Omental fat pad (tissue), 4 donors: ENCODE data around the gene SLC2A8. TPM values are rescaled to one million over a fixed set of nuclear protein-coding genes. Genes with fewer than 3 reads are reported as not detected.

Experiments
- ATAC-seq: fragments of 150-250 bp; one replicate; pipeline ENCODE4 v1.9.1; 2016; ENCODE audit warnings: mild to moderate bottlenecking, moderate library complexity; ENCODE audit not compliant: low FRiP score
- DNase-seq: peaks from one replicate; pipeline ENCODE4 v3.0.0-alpha.2; 2019; ENCODE audit warnings: low spot score
- CTCF ChIP-seq, 3 donors: fragments of 450-650 bp; IDR thresholded peaks; one replicate each; pipeline ENCODE4 v1.5.1; 2016 to 2017; ENCODE audit warnings: antibody characterized with exemption in 3 of 3, mild to moderate bottlenecking in 3 of 3, moderate library complexity in 2 of 3
- total RNA-seq, 4 donors: library from RNA; depleted of rRNA; stranded (reverse); fragments of >200 nt; gene quantifications; one replicate each; pipeline ENCODE4 v1.1.0, GENCODE V29; 2016

Gene SLC2A8
- total RNA-seq, 4 donors from 2014 or later: 12.2 to 28.0 (median 17.8) TPM

GRCh38 chr9:127422133-127422782, 25.3 kb downstream of the SLC2A8 start:
- TF ChIP-seq CTCF (IDR thresholded peaks at IDR 0.05): no peak
- DNase-seq (no peak), ATAC-seq (no peak)

GRCh38 chr9:127422787-127423186, 25.8 kb downstream of the SLC2A8 start:
- no peak for TF ChIP-seq CTCF (IDR thresholded peaks at IDR 0.05)
- DNase-seq (no peak), ATAC-seq (no peak)

- peak; percentile 19 for ATAC-seq
- TF ChIP-seq CTCF (IDR thresholded peaks at IDR 0.05): no peak
- DNase-seq: no peak
Observed at GRCh38 chr9:127423476-127423933, 26.5 kb downstream of the SLC2A8 start.

- ATAC-seq (peak; percentile 96), DNase-seq (peak; percentile 80)
- TF ChIP-seq CTCF (IDR thresholded peaks at IDR 0.05): no peak
Observed at GRCh38 chr9:127423934-127424675, 27.1 kb downstream of the SLC2A8 start, which contains the start of gene ZNF79. Gene ZNF79 (plus strand): TSS chr9:127424382. CDS start chr9:127424788, 406 bp downstream.

GRCh38 chr9:127424676-127424999, 27.7 kb downstream of the SLC2A8 start:
- no peak for ATAC-seq

GRCh38 chr9:127426756-127427155, 29.8 kb downstream of the SLC2A8 start:
- DNase-seq (no peak), ATAC-seq (no peak)
- TF ChIP-seq CTCF (IDR thresholded peaks at IDR 0.05): no peak

More at GRCh38 chr9:127424676-127424999, 27.7 kb downstream of the SLC2A8 start:
- DNase-seq: no peak
- TF ChIP-seq CTCF (IDR thresholded peaks at IDR 0.05): no peak
